Endothelial cell of umbilical vein (primary cell): ENCODE measurements around the gene MGST2. TPM values are rescaled to one million over a fixed set of nuclear protein-coding genes. Genes with fewer than 3 reads are reported as not detected.

Experiments used
- Bru-seq: library from RNA; stranded (reverse); fragments of 400-500 nt; gene quantifications from one replicate; lab custom pipeline; 2021; lab: Mats Ljungman, UMichigan
- BruChase-seq, 2 experiments: library from RNA; stranded (reverse); fragments of 400-500 nt; gene quantifications; one replicate each; lab custom pipeline; 2021; lab: Mats Ljungman, UMichigan
- BruUV-seq: library from RNA; stranded (reverse); fragments of 400-500 nt; replicated peaks from 2 replicates; lab custom pipeline; 2021; lab: Mats Ljungman, UMichigan
- CTCF ChIA-PET: fragments of 300-600, 350-600 bp; sonication (Branson Sonifier 250); formaldehyde crosslinking; loops from one replicate; lab custom pipeline; 2021; ENCODE audit warnings: antibody characterized with exemption, inconsistent platforms; lab: Charles Lee
- POLR2A ChIA-PET: fragments of 300-600, 350-600 bp; sonication (Branson Sonifier 250); formaldehyde crosslinking; loops from one replicate; lab custom pipeline; 2021; ENCODE audit warnings: antibody characterized with exemption, inconsistent platforms; lab: Charles Lee
- DNase-seq: peaks from one replicate; pipeline ENCODE4 v3.0.0-alpha.2; 2011; ENCODE audit warnings: low read depth, low spot score
- FAIRE-seq: peaks from 2 replicates; lab custom pipeline; 2011; peaks lifted over from hg19 to GRCh38; lab: Jason Lieb, UNC
- H2AFZ ChIP-seq: 2 replicates; pipeline ENCODE4 v1.6.0; 2012; ENCODE audit warnings: low read depth, low read length, control low read depth, inconsistent platforms
- H3K27ac ChIP-seq: 2 replicates; pipeline ENCODE4 v1.5.1; 2011; ENCODE audit warnings: low read depth, mild to moderate bottlenecking, control low read depth, low read length, moderate library complexity; ENCODE audit not compliant: insufficient read depth
- H3K27me3 ChIP-seq, 2 experiments: 2 replicates each; pipeline versions ENCODE4 v1.6.0 to v1.6.1; 2011; ENCODE audit warnings: low read length in 2 of 2, mixed read lengths in 1 of 2; ENCODE audit not compliant: control insufficient read depth in 2 of 2, insufficient read depth in 2 of 2
- H3K36me3 ChIP-seq, 2 experiments: 2 replicates in 1 of 2; 3 replicates in 1 of 2; pipeline ENCODE4 v1.5.1; 2011; ENCODE audit warnings: low read length in 2 of 2, mild to moderate bottlenecking in 1 of 2, moderate library complexity in 1 of 2; ENCODE audit not compliant: control insufficient read depth in 2 of 2, insufficient read depth in 2 of 2; ENCODE audit errors: extremely low read depth in 1 of 2
- H3K4me1 ChIP-seq: 3 replicates; pipeline ENCODE4 v1.5.1; 2011; ENCODE audit warnings: mild to moderate bottlenecking, low read length; ENCODE audit not compliant: control insufficient read depth, insufficient read depth; ENCODE audit errors: extremely low read depth
- H3K4me2 ChIP-seq: 2 replicates; pipeline ENCODE4 v1.6.1; 2011; ENCODE audit warnings: low read length, control low read depth, mixed read lengths; ENCODE audit not compliant: insufficient read depth
- H3K4me3 ChIP-seq, 3 experiments: fragments of 200-600 bp in 1 of 3; sonication (generic), shearing (Covaris generic) in 1 of 3; replicated peaks in 1 of 3; 2 replicates each; pipeline ENCODE4 v1.5.1; 2011 to 2016; ENCODE audit warnings: control low read depth in 3 of 3, low read length in 3 of 3, mild to moderate bottlenecking in 2 of 3, inconsistent platforms in 1 of 3, low read depth in 1 of 3, moderate library complexity in 1 of 3; ENCODE audit not compliant: insufficient read depth in 1 of 3
- H3K79me2 ChIP-seq: 2 replicates; pipeline ENCODE4 v1.6.0; 2012; ENCODE audit warnings: low read length, inconsistent platforms; ENCODE audit not compliant: control insufficient read depth, insufficient read depth
- H3K9ac ChIP-seq: replicated peaks from 2 replicates; pipeline ENCODE3; 2011; ENCODE audit warnings: low read length, control low read depth; ENCODE audit not compliant: insufficient read depth; ENCODE audit errors: extremely low read depth
- H3K9me1 ChIP-seq: replicated peaks from 3 replicates; pipeline ENCODE4 v1.6.0; 2011; ENCODE audit warnings: mild to moderate bottlenecking, low read length; ENCODE audit not compliant: control insufficient read depth, insufficient read depth; ENCODE audit errors: extremely low read depth
- H3K9me3 ChIP-seq: replicated peaks from 2 replicates; pipeline ENCODE4 v1.5.1; 2012; ENCODE audit warnings: low read length, inconsistent platforms; ENCODE audit not compliant: control insufficient read depth, insufficient read depth
- H4K20me1 ChIP-seq: replicated peaks from 2 replicates; pipeline ENCODE3; 2011; ENCODE audit warnings: mild to moderate bottlenecking, low read length; ENCODE audit not compliant: control insufficient read depth, insufficient read depth; ENCODE audit errors: extremely low read depth
- EZH2 ChIP-seq: IDR thresholded peaks from 2 replicates; pipeline ENCODE4 v1.6.1; 2012; ENCODE audit warnings: borderline replicate concordance, low read depth, mild to moderate bottlenecking, moderate library complexity, low read length, inconsistent platforms; ENCODE audit not compliant: severe bottlenecking
- FOS ChIP-seq: IDR thresholded peaks from 2 replicates; pipeline ENCODE4 v1.6.1; 2011; ENCODE audit warnings: mild to moderate bottlenecking, low read length, moderate library complexity, borderline replicate concordance; ENCODE audit not compliant: insufficient read depth
- GATA2 ChIP-seq: IDR thresholded peaks from 2 replicates; pipeline ENCODE4 v1.7.0; 2011; ENCODE audit warnings: low read depth, mild to moderate bottlenecking, moderate library complexity, mixed read lengths, low read length; ENCODE audit not compliant: insufficient read length, insufficient read depth
- JUN ChIP-seq: IDR thresholded peaks from 2 replicates; pipeline ENCODE4 v1.6.1; 2011; ENCODE audit warnings: borderline replicate concordance, low read depth; ENCODE audit not compliant: insufficient read length, insufficient read depth
- MYC ChIP-seq: IDR thresholded peaks from one replicate; pipeline ENCODE4 v1.6.1; 2011; ENCODE audit warnings: mild to moderate bottlenecking, low read depth, low read length
- POLR2A ChIP-seq: IDR thresholded peaks from 2 replicates; pipeline ENCODE4 v1.6.1; 2012; ENCODE audit warnings: low read depth, mild to moderate bottlenecking, control low read depth, low read length
- POLR2AphosphoS5 ChIP-seq: IDR thresholded peaks from 2 replicates; pipeline ENCODE4 v1.6.1; 2012; ENCODE audit warnings: low read depth, mild to moderate bottlenecking, control low read depth, low read length, moderate library complexity; ENCODE audit not compliant: insufficient read depth
- dilution Hi-C: fragments of 300-500 bp; cut with MboI; formaldehyde crosslinking; loops from one replicate; pipeline ENCODE4 v1.15.0; 2019; ENCODE audit warnings: low sequenced_read_pairs; ENCODE audit not compliant: extremely low pct_ligation_motif_present
- intact Hi-C: fragments of 100-400 bp; cut with micrococcal nuclease; formaldehyde crosslinking; loops from one replicate; pipeline ENCODE4 v1.10.0; 2022
- long read RNA-seq: library from polyadenylated mRNA; stranded (forward); transcript quantifications from one replicate; pipeline ENCODE4 v2.0.0, GENCODE V29; 2021
- polyA minus RNA-seq, 3 experiments: library from RNA; depleted of rRNA, polyadenylated mRNA; stranded (reverse); fragments of >200 nt; gene quantifications; 1 replicate in 1 of 3; 2 replicates in 2 of 3; pipeline ENCODE4 v1.2.3, GENCODE V29; 2011
- polyA plus RNA-seq, 4 experiments: library from polyadenylated mRNA; depleted of rRNA in 3 of 4; stranded (reverse) in 3 of 4; unstranded in 1 of 4; fragments of >200 nt; gene quantifications; 2 replicates each; pipeline versions ENCODE4 v1.2.1 to v1.2.3, GENCODE V29; 2011 to 2012; ENCODE audit warnings: missing spikeins in 1 of 4
- total RNA-seq: library from RNA; stranded (reverse); gene quantifications from 2 replicates; pipeline ENCODE4 v1.2.3, GENCODE V29; 2021
- TF ChIP-seq, protein P1 (sequence below), 2 donors: IDR thresholded peaks; 1 replicate in 1 of 2; 2 replicates in 1 of 2; pipeline ENCODE4 v1.5.1; 2011; ENCODE audit warnings: low read length in 2 of 2, mild to moderate bottlenecking in 2 of 2, moderate library complexity in 2 of 2, control low read depth in 1 of 2, inconsistent platforms in 1 of 2, low read depth in 1 of 2; ENCODE audit not compliant: insufficient read depth in 1 of 2; ENCODE audit errors: extremely low read depth in 1 of 2
- TF ChIP-seq, protein P2 (sequence below): IDR thresholded peaks from 2 replicates; pipeline ENCODE4 v1.6.1; 2011; ENCODE audit not compliant: insufficient read depth, insufficient read length

The MGST2 gene
- 62.4 and 64.3 TPM in 2 replicates for total RNA-seq
- polyA plus RNA-seq, result 57.3 and 78.9 TPM in 2 replicates
- polyA plus RNA-seq (2011; cell fraction: cytosol; rRNA removed), result 59.1 and 66.0 TPM in 2 replicates
- polyA plus RNA-seq (2011; cell fraction: nucleus; rRNA removed), result 21.2 and 30.8 TPM in 2 replicates
- 36.4 and 47.7 TPM in 2 replicates for polyA plus RNA-seq (2012)
- polyA minus RNA-seq, result 21.0 and 22.2 TPM in 2 replicates
- polyA minus RNA-seq (2011; cell fraction: cytosol; rRNA and poly(A)+ RNA removed), result 15.0 TPM
- 19.6 and 25.7 TPM in 2 replicates for polyA minus RNA-seq (2011; cell fraction: nucleus; rRNA and poly(A)+ RNA removed)
- percentile 74 among the genes with signal in this experiment for Bru-seq, nascent RNA
- percentile 73 among the genes with signal in this experiment for BruChase-seq, experiment 1, labeled RNA remaining after a 6-hour chase
- BruChase-seq, experiment 2, labeled RNA remaining after a 2-hour chase, result percentile 68 among the genes with signal in this experiment
- long read RNA-seq, transcript MGST2-201 (5 exons, 801 nt), result major isoform, 149 of 183 reads
- long read RNA-seq, transcript MGST2-204 (4 exons, 634 nt), result minor isoform, 7 of 183 reads
- long read RNA-seq, partial matches to known transcripts, result 9 of 183 reads
- long read RNA-seq, other reads (novel, unspliced or antisense), result 15 of 183 reads

DNA sequence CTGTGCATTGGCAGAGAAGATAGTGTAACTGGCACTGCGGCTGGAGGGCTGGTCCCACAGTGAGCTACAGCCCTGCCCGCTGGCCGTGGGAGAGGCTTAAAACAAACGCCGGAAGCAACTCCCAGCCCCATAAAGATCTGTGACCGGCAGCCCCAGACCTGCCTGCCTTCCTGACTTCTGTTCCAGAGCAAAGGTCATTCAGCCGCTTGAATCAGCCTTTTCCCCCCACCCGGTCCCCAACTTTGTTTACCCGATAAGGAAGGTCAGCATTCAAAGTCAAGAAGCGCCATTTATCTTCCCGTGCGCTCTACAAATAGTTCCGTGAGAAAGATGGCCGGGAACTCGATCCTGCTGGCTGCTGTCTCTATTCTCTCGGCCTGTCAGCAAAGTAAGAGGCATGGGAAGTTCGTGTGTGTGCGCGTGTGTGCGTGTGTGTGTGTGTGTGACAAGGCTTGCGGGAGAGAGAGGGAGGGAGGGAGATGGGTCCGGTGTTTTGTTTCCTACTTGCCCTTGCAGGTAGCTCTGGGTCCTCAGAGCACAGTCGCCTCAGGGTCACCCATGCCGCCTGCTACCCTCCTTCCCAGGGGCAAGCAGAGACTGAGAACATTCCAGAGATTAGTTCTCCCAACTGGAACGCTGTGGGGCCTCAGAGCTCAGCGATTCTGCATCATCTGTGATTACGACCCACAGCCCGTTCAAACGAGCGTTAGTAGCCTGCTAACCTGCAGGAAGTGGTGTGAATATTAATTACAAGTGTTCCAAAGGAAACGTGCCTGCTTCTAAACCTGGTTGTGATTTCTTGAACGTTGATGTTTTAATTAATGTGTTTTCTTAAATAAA lies at the start of gene MGST2:
MGST2 (plus strand) TSS at position 130 of the 840 bp plus-strand sequence; CDS start at position 331, 201 bp downstream.
- TF ChIP-seq POLR2AphosphoS5 (peak; percentile 72), GATA2 (peak; percentile 76), JUN (no peak), EZH2 (no peak), POLR2A (peak; percentile 74), MYC (no peak), FOS (peak; percentile 63)
- TF ChIP-seq, protein P1, sequence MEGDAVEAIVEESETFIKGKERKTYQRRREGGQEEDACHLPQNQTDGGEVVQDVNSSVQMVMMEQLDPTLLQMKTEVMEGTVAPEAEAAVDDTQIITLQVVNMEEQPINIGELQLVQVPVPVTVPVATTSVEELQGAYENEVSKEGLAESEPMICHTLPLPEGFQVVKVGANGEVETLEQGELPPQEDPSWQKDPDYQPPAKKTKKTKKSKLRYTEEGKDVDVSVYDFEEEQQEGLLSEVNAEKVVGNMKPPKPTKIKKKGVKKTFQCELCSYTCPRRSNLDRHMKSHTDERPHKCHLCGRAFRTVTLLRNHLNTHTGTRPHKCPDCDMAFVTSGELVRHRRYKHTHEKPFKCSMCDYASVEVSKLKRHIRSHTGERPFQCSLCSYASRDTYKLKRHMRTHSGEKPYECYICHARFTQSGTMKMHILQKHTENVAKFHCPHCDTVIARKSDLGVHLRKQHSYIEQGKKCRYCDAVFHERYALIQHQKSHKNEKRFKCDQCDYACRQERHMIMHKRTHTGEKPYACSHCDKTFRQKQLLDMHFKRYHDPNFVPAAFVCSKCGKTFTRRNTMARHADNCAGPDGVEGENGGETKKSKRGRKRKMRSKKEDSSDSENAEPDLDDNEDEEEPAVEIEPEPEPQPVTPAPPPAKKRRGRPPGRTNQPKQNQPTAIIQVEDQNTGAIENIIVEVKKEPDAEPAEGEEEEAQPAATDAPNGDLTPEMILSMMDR (IDR thresholded peaks at IDR 0.05; ENCODE audit: extremely low read depth in 1 of 2, insufficient read depth in 1 of 2, low read depth in 1 of 2, low read length in 2 of 2), result peak in 1 of 2 donors; percentile 0
- TF ChIP-seq, protein P2, sequence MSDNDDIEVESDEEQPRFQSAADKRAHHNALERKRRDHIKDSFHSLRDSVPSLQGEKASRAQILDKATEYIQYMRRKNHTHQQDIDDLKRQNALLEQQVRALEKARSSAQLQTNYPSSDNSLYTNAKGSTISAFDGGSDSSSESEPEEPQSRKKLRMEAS, result no peak
- Histone ChIP-seq H3K9ac (peak within 1 kb of the TSS; percentile 89), H3K4me2 (peak within 1 kb of the TSS; percentile 87), H3K27ac (peak within 1 kb of the TSS; percentile 77), H3K9me3 (no peaks in the 10 kb centered on the region), H3K27me3 (no peaks in the 10 kb centered on the region), H4K20me1 (no peaks in the 10 kb centered on the region), H3K79me2 (peaks cover 7% of the 10 kb centered on the region), H2AFZ (peak within 1 kb of the TSS; percentile 55), H3K9me1 (no peaks in the 10 kb centered on the region), H3K4me3 (peak within 1 kb of the TSS; percentile 5 to 60 (median 56)), H3K4me1 (peaks cover 29% of the 10 kb centered on the region), H3K36me3 (no peaks in the 10 kb centered on the region)
- intact Hi-C loops, result no loop called here
- POLR2A ChIA-PET, result interaction anchor here (1.0 kb wide), 1 partner anchor 9 kb away, joined by 3 read pairs; no protein-coding TSS in a partner anchor
- CTCF ChIA-PET, result interaction anchor here (0.6 to 3.3 kb wide), 17 partner anchors 9 to 694 kb away, joined by 3 to 47 read pairs (median 4); no protein-coding TSS in a partner anchor
- dilution Hi-C loops, result no loop called here
- DNase-seq, result peak; percentile 95
- BruUV-seq, result TSS peak; percentile 89
- peak; percentile 97 for FAIRE-seq
